Tibial nerve (tissue), 4 donors: Measurements from ENCODE around the gene TMOD4. TPM values are rescaled to one million over a fixed set of nuclear protein-coding genes. Genes with fewer than 3 reads are reported as not detected.
A peak's percentile ranks its signal among the peaks of the same experiment; 100 is the strongest.

Experiments used
- DNase-seq, 2 donors: peaks; one replicate each; pipeline ENCODE4 v3.0.0-alpha.2; 2019; ENCODE audit warnings: low spot score in 2 of 2
- H3K27ac ChIP-seq, 4 donors: fragments of 200-600 bp; sonication (generic) in 3 of 4; one replicate each; pipeline ENCODE4 v1.5.1; 2017 to 2019; ENCODE audit warnings: mild to moderate bottlenecking in 1 of 4
- H3K27me3 ChIP-seq, 2 donors: fragments of 200-600 bp; sonication (generic) in 1 of 2; one replicate each; pipeline versions ENCODE4 v1.5.1 to v1.6.0; 2017 to 2019
- H3K36me3 ChIP-seq, 3 donors: fragments of 200-600 bp; sonication (generic); one replicate each; pipeline ENCODE4 v1.5.1; 2018 to 2019
- H3K4me1 ChIP-seq, 4 donors: fragments of 200-600 bp; sonication (generic) in 3 of 4; one replicate each; pipeline ENCODE4 v1.5.1; 2017 to 2019
- H3K4me3 ChIP-seq, 4 donors: fragments of 200-600 bp; sonication (generic) in 3 of 4; one replicate each; pipeline ENCODE4 v1.5.1; 2017 to 2019; ENCODE audit warnings: mild to moderate bottlenecking in 1 of 4, moderate library complexity in 1 of 4
- H3K9me3 ChIP-seq, 4 donors: fragments of 200-600 bp; sonication (generic) in 3 of 4; one replicate each; pipeline ENCODE4 v1.5.1; 2017 to 2019
- EP300 ChIP-seq, 2 donors: sonication (generic); formaldehyde crosslinking; IDR thresholded peaks; one replicate each; pipeline ENCODE4 v1.6.1; 2017; ENCODE audit warnings: antibody characterized with exemption in 2 of 2, mild to moderate bottlenecking in 1 of 2
- POLR2A ChIP-seq, 2 donors: fragments of 450-650 bp; IDR thresholded peaks; one replicate each; pipeline ENCODE4 v1.6.1; 2017; ENCODE audit warnings: antibody characterized with exemption in 2 of 2, mild to moderate bottlenecking in 2 of 2, moderate library complexity in 2 of 2
- WGBS, 2 donors: methylation state at CpG; one replicate each; pipeline ENCODE4 v1.1.5; 2018; 5-methylcytosine and 5-hydroxymethylcytosine counted together
- total RNA-seq, 4 donors: library from RNA; depleted of rRNA; stranded (reverse); fragments of >200 nt; gene quantifications; one replicate each; pipeline ENCODE4 v1.1.0, GENCODE V29; 2016
- TF ChIP-seq, protein P1 (sequence below), 5 experiments: fragments of 200-600 bp in 3 of 5; fragments of 450-650 bp in 2 of 5; sonication (generic) in 3 of 5; IDR thresholded peaks; one replicate each; pipeline ENCODE4 v1.5.1; 2016 to 2019; ENCODE audit warnings: antibody characterized with exemption in 5 of 5, mild to moderate bottlenecking in 3 of 5, moderate library complexity in 2 of 5

Gene TMOD4
- 1 to 10 TPM in 2 of 4 donors, not detected in 2; 1.1 to 4.8 TPM for total RNA-seq

GRCh38 chr1:151175863-151176262 is at the start of gene TMOD4:
TSS of gene TMOD4 (minus strand) at chr1:151175981. CDS start at chr1:151174875, 1,106 bp downstream.
- H3K9me3 ChIP-seq: no peaks in the 10 kb centered on the region
- H3K36me3 ChIP-seq: peaks cover 0 to 100% (median 22%) of the 10 kb centered on the region in 3 donors
- DNase-seq: no peak
- H3K4me1 ChIP-seq: peaks cover 0 to 5% (median 0%) of the 10 kb centered on the region in 4 donors
- H3K4me3 ChIP-seq: no peak within 1 kb of the TSS
- no peak within 1 kb of the TSS for H3K27ac ChIP-seq
- whole genome bisulfite sequencing, 2 donors: 52 to 58% methylated on average over 4 of the region's 4 CpGs
- no peaks in the 10 kb centered on the region for H3K27me3 ChIP-seq
- no peak for TF ChIP-seq EP300 (IDR thresholded peaks at IDR 0.05)
- TF ChIP-seq, protein P1, sequence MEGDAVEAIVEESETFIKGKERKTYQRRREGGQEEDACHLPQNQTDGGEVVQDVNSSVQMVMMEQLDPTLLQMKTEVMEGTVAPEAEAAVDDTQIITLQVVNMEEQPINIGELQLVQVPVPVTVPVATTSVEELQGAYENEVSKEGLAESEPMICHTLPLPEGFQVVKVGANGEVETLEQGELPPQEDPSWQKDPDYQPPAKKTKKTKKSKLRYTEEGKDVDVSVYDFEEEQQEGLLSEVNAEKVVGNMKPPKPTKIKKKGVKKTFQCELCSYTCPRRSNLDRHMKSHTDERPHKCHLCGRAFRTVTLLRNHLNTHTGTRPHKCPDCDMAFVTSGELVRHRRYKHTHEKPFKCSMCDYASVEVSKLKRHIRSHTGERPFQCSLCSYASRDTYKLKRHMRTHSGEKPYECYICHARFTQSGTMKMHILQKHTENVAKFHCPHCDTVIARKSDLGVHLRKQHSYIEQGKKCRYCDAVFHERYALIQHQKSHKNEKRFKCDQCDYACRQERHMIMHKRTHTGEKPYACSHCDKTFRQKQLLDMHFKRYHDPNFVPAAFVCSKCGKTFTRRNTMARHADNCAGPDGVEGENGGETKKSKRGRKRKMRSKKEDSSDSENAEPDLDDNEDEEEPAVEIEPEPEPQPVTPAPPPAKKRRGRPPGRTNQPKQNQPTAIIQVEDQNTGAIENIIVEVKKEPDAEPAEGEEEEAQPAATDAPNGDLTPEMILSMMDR (IDR thresholded peaks at IDR 0.05): peak in 4 of 5 experiments; percentile 17 to 26 (median 24)

GRCh38 chr1:151222130-151222529 is 46.3 kb upstream of the TMOD4 start:
- H3K4me3 ChIP-seq: no peak overlapping the region
- TF ChIP-seq EP300 (IDR thresholded peaks at IDR 0.05) (no peak), POLR2A (IDR thresholded peaks at IDR 0.05) (no peak)
- TF ChIP-seq, protein P1 (IDR thresholded peaks at IDR 0.05): no peak
- no peak for DNase-seq
- 80 to 85% methylated on average over 4 of the region's 4 CpGs for WGBS, 2 donors
- peaks cover 0 to 33% (median 0%) of the 10 kb centered on the region in 4 donors for H3K4me1 ChIP-seq
- H3K27ac ChIP-seq: no peak overlapping the region
- peaks cover 0 to 31% (median 4%) of the 10 kb centered on the region in 3 donors for H3K36me3 ChIP-seq
- H3K9me3 ChIP-seq: no peaks in the 10 kb centered on the region
- no peaks in the 10 kb centered on the region for H3K27me3 ChIP-seq

GRCh38 chr1:151221616-151222015 is 45.8 kb upstream of the TMOD4 start:
- no peak overlapping the region for H3K4me3 ChIP-seq
- no peak for TF ChIP-seq EP300 (IDR thresholded peaks at IDR 0.05)
- TF ChIP-seq, protein P1 (IDR thresholded peaks at IDR 0.05): no peak
- no peak for TF ChIP-seq POLR2A (IDR thresholded peaks at IDR 0.05)
- 73 to 85% methylated on average over 1 of the region's 1 CpG for WGBS, 2 donors
- no peak for DNase-seq
- H3K9me3 ChIP-seq: no peaks in the 10 kb centered on the region
- no peaks in the 10 kb centered on the region for H3K27me3 ChIP-seq
- H3K4me1 ChIP-seq: peaks cover 0 to 36% (median 0%) of the 10 kb centered on the region in 4 donors
- H3K27ac ChIP-seq: no peak overlapping the region
- peaks cover 0 to 26% (median 4%) of the 10 kb centered on the region in 3 donors for H3K36me3 ChIP-seq

DNA sequence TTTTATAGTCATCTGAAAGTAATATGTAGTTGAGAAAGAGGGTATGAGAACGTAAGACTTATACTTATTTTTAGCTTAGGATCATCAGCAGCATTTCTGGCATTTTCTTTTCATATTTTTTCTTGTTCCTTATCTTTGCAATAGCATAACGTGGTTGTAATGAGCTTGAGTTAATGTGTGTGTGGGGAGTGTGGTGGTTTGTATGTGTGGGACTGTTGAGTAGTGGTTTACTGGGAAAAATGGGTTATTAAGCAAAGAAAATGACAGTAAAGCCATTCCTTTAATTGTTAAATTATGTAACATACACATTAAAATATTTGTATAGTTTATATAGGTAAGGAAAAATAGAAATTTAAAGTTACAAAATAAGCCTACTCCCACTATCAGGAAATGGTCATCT is 37.8 kb upstream of the TMOD4 start:
- TF ChIP-seq, protein P1 (IDR thresholded peaks at IDR 0.05): no peak
- TF ChIP-seq EP300 (IDR thresholded peaks at IDR 0.05): no peak
- no peak for TF ChIP-seq POLR2A (IDR thresholded peaks at IDR 0.05)
- no peaks in the 10 kb centered on the region for H3K9me3 ChIP-seq
- DNase-seq: no peak
- no peak overlapping the region for H3K4me3 ChIP-seq
- H3K4me1 ChIP-seq: peaks cover 0 to 52% (median 0%) of the 10 kb centered on the region in 4 donors
- no peaks in the 10 kb centered on the region for H3K27me3 ChIP-seq
- 18 to 37% methylated on average over 2 of the region's 2 CpGs for WGBS, 2 donors
- peaks cover 0 to 27% (median 5%) of the 10 kb centered on the region in 3 donors for H3K36me3 ChIP-seq
- H3K27ac ChIP-seq: no peak overlapping the region

- DNase-seq: no peak
- H3K27me3 ChIP-seq: no peaks in the 10 kb centered on the region
- H3K9me3 ChIP-seq: no peaks in the 10 kb centered on the region
- peaks cover 0 to 43% (median 0%) of the 10 kb centered on the region in 4 donors for H3K4me1 ChIP-seq
- peaks cover 0 to 41% (median 5%) of the 10 kb centered on the region in 3 donors for H3K36me3 ChIP-seq
- TF ChIP-seq POLR2A (IDR thresholded peaks at IDR 0.05) (no peak), EP300 (IDR thresholded peaks at IDR 0.05) (no peak)
- TF ChIP-seq, protein P1 (IDR thresholded peaks at IDR 0.05): no peak
- no peak overlapping the region for H3K4me3 ChIP-seq
- WGBS, 2 donors: 84 to 89% methylated on average over 15 of the region's 15 CpGs
- no peak overlapping the region for H3K27ac ChIP-seq
These were observed 36.4 kb upstream of the TMOD4 start for GRCh38 chr1:151211972-151212705.
